ENCODE measurements around the gene LRRC8D.
A peak's percentile ranks its signal among the peaks of the same experiment; 100 is the strongest.
"Not testable (repeated sequence)": the region's sequence is repeated elsewhere in the genome, so short reads cannot be mapped to it uniquely, and the experiment has no call there.

LRRC8D gene

DNA sequence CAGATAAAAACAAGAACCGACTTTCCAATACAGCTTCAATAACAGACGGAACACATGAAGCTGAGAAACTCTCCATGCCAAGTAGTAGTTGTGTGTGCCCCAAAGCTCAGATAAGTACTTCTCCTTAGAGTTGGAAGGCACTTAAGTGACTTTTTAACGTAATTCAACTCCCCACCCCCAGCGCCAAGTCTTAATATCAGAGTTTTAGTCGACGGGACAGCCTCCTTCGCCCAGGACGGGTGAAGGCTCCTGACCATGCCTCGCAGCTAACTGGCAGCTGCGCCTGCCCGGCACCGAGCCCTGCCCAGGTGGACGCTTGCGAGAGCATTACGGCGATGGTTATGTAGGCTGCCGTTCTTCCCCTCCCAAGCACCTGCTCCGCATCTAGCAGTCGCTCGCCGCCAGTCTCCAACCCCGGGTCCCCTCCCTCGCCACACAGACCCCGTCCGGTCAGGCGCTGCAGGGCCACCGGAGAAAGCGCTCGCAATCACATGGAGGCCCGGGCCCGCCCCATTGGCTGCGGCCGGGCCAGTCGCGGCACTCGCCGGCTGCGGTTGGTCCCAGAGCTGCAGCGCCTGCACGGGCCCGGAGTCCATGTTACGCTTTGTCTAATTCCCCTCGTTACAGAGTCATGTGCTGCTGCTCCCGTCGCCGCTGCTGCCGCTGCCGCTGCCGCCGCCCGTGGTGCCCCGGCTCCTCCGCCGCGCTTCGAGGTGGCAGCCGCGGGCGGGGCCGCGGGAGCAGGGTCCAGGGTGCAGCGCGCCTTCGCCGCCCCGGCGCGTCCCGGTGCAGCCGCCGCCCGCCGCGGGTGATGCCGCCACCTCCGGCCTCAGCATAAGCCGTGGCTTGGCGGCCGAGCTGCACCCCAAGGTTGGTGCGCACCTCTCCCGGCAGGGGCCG is at the start of gene LRRC8D:
LRRC8D (plus strand) TSS at position 611 of the 900 bp plus-strand sequence. CDS start 112,037 bp downstream, outside the sequence.
- DNase-seq (ENCODE audit: low read depth, low spot score) = no peak

DNA sequence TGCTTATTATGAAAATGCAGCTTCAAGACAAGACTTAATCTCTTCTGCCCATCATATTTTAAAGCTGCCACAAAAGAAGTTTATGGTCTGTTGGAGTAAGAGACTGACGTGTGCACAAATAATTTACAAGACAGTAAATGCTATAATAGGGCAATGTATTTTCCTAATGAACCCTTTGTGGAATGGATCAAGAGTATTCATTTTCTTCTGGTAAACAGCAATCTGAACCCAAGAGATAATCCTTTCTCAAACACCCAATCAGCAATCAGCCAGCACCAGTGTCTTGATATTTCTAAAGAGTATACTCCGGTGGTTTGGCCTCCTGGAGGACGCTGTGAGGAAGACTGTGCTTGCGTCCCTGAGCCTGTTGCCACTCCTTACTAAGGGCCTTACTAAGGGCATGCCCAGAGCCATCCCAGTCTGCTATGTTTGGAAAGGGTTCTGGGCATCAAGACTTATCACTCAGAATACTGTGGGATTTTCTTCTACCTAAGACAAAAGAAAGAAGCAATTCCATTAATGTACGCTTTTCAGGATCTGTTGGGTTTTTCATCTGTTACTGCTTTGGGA is 48.8 kb upstream of the LRRC8D start:
- no peak for DNase-seq (ENCODE audit: low read depth, low spot score)

DNA sequence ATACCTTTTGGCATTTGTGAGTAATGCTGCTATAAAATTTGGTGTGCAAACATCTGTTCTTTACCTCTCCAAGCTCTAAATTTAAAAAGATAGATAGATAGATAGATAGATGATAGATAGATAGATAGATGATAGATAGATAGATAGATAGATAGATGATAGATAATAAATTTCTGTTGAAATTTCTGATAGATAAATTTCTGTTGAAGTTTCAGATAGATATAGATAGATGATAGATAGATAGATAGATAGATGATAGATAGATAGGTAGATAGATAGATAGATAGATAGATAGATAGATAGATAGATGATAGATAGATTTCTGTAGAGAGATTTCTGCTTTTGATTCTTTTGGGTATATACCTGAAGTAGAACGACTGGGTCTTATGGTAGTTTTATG is 44.7 kb upstream of the LRRC8D start:
- DNase-seq (ENCODE audit: low read depth, low spot score) = not testable (repeated sequence)

DNA sequence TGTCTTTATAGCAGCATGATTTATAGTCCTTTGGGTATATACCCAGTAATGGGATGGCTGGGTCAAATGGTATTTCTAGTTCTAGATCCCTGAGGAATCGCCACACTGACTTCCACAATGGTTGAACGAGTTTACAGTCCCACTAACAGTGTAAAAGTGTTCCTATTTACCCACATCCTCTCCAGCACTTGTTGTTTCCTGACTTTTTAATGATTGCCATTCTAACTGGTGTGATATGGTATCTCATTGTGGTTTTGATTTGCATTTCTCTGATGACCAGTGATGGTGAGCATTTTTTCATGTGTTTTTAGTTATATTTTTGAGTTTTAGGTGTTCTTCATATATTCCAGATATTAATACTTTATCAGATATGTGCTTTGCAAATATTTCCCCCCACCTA is 43.6 kb upstream of the LRRC8D start:
- not testable (repeated sequence) for DNase-seq (ENCODE audit: low read depth, low spot score)

DNA sequence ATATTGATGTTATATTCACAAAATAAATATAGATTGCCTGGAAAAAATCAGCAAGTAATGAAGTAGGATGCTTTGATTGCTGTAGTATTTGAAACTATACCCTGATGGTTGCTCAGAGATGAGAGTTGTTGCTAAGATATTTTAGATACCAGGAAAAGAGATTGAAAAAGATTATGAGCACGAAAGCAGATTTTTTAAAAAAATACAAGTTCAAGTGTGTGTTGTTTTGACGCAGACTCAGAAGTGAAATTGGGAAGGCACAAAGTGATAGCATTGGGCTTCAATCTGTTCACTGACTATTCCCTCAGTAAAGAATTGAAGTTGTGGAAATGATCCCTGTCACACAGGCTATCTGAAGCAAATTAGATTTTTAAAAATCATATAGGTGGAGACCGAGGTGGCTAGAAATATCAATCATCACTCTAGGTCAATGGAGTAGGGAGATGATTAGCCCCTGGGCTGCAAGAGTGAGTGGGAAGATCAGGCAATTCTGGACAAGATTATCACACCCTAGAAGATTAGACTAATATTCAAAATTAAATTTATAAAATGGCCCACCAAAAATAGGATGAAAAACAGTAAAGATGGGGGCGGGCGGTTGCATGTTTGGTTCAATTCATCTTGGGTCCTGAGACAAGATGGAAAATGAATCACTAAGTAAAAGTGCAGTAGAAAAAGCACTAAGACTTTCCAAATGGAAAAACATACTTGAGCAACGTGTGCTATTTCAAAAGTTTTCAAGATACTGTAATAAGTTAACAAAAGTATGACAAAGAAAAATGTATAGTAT is 41.5 kb upstream of the LRRC8D start:
- no peak for DNase-seq (ENCODE audit: low read depth, low spot score)

DNA sequence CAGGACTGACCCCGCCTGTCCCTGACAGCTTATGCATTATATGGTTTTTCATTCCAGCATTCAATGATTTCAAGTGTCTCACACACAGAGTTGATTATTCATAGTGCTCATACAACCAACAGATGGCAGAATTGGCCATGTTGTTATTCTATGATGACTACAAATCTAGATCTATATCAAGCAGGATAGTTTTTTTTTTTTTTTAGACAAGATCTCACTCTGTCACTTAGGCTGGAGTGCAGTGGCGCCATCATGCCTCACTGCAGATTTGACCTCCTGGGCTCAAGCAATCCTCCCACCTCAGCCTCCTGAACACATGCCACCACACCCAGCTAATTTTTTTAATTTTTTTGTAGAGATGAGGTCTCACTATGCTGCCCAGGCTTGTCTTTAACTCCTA is 40.1 kb upstream of the LRRC8D start:
- no peak for DNase-seq (ENCODE audit: low read depth, low spot score)

DNA sequence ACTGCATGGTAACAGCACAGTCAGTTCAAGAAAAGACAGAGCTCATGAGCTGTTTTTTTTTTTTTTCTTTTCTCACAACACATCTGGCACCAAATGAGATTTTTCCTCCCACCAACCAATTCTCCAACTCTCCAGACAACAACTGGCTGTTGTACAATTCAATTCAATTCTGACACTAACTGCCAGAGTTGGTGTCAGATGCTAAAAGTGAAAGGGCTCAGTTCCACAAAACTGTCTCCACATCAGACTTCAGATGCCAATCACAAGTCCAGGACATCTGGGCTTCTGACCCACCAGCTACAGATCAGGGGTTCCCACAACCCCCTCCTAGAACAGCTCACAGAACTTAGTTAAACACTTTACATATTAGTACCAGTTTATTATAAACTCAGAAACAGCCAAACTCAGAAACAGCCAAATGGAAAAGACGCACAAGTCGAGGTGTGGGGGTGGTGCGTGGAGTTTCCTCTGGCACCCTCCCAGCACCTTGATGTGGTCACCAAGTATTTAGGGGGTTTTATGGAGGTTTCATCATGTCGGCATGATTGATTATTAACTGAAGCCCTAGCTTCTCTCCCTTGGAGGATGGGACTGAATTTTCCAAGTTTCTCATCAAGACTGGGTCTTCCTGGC is 39.2 kb upstream of the LRRC8D start:
- DNase-seq (ENCODE audit: low read depth, low spot score) = no peak

DNA sequence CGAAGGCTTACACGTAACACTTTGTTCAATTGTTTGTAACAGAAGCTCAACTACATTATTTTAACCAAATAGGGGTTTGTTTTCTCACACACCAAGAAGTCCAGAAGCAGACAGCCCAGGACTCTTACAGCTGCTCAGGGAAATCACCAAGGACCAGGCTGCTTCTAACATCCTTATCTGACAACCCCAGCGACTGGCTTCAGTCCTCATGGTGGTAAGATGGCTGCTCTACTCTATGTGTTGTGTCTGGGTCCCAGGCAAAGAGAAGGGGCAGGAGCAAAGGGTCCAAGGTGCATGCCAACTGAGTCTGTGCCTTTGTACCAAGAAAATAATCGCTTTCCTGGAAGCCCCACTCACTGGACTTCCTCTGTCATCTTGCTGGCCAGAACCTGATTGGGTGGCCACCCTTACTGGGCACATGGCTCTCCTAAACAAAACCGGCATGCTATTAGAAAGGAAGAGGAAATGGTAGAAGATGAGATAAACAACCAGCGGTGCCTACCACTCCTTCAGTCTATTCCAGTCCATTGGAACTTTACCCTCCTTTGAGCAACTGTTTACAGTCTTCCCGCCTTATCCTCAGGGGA is 34.1 kb upstream of the LRRC8D start:
- DNase-seq (ENCODE audit: low read depth, low spot score) = no peak

DNA sequence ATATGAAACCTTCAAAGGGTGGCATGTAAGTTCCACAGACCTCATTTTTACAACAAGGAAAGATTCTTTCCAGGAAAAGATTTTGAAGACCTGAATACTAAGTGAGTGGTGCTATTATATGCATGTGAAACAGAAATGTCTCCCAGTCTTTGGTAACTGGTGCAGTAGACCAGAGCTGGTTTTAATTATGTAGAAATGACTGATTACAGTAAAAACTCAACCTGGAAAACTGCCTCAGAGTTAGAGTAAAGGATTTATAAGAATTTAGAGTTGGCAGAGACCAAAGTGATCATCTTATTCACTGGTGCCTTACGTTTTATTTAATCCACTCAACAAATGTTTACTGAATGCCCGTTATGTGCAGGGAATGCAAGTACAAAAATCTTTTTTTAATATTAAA is 30.2 kb upstream of the LRRC8D start:
- no peak for DNase-seq (ENCODE audit: low read depth, low spot score)

DNA sequence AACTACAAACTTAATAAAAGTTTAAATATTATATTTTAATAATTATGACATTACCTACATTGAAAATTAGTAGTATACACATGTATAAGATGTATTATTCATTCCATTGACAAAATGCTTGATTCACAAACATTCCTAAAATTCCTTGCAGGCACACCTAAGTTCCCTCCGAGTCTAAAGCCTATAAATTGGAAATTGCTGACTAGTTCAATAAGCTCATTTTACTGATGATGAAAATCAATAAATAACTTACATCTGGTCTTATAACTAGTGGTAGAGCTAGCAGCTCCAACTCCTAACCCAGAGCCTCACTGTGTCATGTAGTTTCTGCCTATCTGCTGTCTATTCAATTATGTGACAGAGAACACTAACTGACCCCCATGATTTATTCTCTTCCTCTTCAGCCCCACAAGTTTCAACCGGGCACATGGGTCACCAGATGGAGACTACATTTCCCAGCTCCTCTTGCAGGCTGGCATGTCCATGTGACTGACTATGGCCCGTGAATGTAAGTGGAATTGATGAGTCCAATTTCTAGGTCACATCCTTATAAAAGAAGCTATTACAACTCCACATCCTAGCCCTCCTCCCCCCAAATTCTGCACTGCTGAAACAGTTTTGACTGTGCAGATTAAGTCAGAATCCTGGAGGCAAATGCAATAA is 29.6 kb upstream of the LRRC8D start:
- no peak for DNase-seq (ENCODE audit: low read depth, low spot score)

DNA sequence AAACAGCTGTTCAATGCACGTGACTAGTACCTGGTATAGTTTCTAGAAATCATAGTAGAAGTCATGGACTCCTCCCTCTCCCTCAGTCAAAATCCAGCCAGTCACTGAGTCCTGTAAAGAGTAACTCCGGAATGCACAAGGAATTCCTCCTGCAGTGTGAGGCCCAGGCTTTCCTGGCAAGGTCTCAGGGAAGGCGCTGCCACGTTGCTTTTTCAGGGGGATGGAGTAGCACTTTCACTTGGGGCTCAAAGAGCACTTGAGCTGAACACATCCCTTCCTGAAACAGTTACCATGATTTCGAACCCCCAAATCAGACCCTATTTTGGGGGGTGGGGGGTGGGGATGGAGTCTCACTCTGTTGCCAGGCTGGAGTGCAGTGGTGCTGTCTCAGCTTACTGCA is 26.4 kb upstream of the LRRC8D start:
- DNase-seq (ENCODE audit: low read depth, low spot score) = peak; percentile 40

DNA sequence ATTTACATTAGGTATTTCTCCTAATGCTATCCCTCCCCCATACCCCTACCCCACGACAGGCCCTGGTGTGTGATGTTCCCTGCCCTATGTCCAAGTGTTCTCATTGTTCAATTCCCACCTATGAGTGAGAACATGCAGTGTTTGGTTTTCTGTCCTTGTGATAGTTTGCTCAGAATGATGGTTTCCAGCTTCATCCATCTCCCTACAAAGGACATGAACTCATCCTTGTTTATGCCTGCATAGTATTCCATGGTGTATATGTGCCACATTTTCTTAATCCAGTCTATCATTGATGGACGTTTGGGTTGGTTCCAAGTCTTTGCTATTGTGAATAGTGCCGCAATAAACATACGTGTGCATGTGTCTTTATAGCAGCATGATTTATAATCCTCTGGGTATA is 25.3 kb upstream of the LRRC8D start:
- not testable (repeated sequence) for DNase-seq (ENCODE audit: low read depth, low spot score)

DNA sequence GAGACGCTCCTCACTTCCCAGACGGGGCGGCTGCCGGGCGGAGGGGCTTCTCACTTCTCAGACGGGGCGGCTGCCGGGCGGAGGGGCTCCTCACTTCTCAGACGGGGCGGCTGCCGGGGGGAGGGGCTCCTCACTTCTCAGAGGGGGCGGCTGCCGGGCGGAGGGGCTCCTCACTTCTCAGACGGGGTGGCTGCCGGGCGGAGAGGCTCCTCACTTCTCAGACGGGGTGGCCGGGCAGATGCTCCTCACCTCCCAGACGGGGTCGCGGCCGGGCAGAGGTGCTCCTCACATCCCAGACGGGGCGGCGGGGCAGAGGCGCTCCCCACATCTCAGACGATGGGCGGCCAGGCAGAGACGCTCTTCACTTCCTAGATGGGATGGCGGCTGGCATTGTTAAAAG is 23.0 kb upstream of the LRRC8D start:
- DNase-seq (ENCODE audit: low read depth, low spot score) = not testable (repeated sequence)

DNA sequence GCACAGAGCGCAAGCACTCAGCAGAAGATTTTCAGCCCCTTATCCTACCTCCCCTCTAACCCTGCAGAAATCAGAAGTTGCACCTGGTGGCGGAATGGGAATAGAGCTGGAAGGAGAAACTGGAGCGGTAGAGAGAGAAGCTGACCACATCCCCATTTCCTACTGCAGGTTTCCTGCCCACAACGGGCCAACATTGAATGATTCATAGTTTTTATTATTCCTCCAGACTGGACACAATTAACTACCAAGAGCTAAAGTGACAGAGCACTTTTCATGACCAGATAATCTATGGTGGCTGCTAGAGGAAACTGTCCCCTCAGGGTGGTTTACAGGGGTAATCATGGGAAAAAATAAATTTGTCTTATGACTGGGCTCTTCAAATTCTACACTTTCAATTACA is 21.3 kb upstream of the LRRC8D start:
- DNase-seq (ENCODE audit: low read depth, low spot score) = no peak

DNA sequence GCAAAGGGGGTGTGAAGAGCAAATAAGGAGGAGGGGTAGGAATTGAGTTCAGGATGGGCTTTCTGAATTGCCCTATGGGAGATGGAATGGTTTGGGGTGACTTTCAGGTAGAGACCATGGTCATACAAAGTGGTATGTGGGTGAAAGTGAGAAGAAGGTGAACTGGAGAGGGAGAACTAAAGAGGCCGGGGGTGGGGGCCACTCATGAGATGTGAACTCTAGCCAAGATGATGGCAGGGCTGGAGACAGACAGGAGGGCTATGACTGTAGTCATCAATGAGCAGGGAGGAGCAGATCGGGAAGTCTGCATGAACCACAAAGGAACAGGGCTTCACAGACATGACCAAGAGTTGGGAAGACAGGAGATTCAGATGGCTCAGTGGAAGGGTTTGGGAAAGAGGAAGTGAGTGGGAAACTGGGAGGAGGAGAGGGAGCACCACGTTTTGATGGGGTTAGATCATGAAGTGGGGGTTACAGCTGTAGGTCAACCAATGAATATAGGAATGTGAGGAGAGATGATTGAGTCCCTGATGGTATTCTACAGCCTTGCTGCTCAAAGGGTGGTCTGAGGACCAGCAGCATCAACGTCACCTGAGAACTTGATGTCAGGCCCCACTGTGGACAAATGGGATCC is 20.7 kb upstream of the LRRC8D start:
- no peak for DNase-seq (ENCODE audit: low read depth, low spot score)

DNA sequence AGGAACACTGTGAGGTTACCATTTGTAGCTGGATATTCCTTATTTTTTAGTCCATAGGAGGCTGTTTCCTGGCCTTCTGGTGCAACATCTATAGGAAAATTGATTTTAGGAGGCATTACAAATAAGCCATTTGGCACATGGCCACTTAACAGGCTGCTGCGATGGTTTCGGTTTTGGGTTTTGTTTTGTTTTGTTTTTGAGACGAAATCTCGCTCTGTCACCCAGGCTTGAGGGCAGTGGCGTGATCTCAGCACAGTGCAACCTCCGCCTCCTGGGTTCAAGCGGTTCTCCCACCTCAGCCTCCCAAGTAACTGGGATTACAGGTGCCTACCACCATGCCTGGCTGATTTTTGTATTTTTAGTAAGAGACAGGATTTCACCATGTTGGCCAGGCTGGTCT is 20.1 kb upstream of the LRRC8D start:
- no peak for DNase-seq (ENCODE audit: low read depth, low spot score)

DNA sequence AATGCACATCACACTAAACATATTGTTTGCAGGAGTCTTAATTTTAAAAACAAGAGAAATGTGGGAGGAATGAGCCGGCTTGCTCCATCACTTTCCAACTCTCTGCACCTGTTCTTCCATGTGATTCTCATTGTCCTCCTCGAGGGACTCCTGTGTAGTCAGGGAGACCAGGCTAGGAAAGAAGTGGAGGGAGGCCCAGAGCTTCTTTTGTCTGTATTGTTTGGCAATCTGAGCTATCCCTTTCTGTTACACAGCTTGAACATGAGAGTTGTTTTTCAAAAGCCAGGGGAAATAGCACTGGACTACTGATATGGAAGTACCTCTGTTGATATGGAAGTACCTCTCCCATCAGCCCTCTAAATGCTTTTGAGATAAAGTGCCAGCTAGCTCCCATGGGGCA is 18.8 kb upstream of the LRRC8D start:
- no peak for DNase-seq (ENCODE audit: low read depth, low spot score)

DNA sequence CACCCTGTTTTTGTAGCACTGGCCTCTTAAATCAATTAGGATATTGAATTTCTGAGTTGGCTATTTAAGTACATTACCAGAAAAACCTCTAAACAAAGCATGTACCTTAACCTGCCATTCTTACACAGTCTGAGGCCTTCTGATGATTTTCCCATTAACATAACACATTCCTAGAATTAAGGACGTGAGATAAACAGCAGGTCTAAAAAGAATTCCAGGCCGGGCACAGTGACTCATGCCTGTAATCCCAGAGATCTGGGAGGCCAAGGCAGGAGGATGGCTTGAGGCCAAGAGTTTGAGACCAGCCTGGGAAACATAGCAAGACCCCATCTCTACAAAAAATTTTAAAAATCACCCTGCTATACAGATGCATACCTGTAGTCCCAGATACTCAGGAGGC is 18.0 kb upstream of the LRRC8D start:
- no peak for DNase-seq (ENCODE audit: low read depth, low spot score)

DNA sequence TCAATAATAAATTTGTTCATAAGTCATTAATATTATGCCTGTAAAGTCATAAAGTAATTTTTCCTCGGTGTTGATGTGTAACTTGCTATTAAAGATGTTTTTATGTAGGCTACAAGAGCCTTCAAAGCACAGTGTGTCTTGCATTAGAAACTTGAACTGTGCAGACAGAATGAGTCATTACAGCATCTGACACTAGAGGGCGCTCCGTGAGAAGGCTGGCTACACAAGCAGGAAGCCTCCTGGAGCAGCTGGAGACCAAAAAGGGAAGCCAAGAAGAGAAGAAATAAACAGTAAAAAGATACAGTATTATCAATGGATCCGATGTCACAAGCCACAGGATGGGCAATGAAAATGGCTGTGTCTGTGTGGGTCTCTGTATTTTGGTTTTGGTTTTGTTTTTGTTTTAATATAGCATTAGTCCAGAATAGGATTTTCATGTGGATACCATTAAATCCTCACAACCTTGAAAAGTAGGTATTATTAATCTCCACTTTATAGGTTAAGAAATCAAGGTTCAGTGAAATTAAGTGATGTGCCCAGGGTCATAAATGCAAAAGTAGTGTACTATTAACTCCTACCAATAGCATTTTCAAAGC is 16.1 kb upstream of the LRRC8D start:
- DNase-seq (ENCODE audit: low read depth, low spot score) = no peak

DNA sequence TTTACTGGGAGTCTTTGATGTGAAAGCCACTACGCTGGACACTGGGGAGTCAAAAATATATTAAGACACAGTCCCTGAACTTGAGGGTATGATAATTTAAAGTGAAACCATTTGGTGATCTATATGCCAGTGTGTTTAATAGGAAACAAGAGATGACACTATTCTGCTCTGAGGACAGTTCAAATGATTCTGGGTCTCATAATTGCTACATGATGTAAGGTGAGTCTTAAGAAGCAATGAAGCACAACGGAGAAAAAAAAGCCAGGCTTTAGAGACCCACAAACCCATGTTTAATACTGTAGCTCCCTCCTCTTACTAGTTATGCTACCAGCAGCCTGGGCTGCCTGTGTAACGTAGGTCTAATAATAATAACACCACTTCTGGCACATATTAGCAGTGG is 14.2 kb upstream of the LRRC8D start:
- no peak for DNase-seq (ENCODE audit: low read depth, low spot score)
